Activated T-cell treated with anti-CD3 and anti-CD28 coated beads for 1 hour (primary cell): ENCODE results near the gene MYH14.

Source experiments
- DNase-seq: peaks from one replicate; pipeline ENCODE4 v3.0.0-alpha.2; 2020; ENCODE audit warnings: low read depth

MYH14 gene

GRCh38 chr19:50195224-50195623, 8.2 kb upstream of the MYH14 start:
- DNase-seq: no peak

GRCh38 chr19:50196322-50196932, 7.0 kb upstream of the MYH14 start:
- DNase-seq: no peak

GRCh38 chr19:50197348-50197747, 6.1 kb upstream of the MYH14 start:
- DNase-seq: no peak

- DNase-seq: no peak
These were observed 4.8 kb upstream of the MYH14 start for GRCh38 chr19:50198431-50199258.

- DNase-seq: no peak
These were observed 4.2 kb upstream of the MYH14 start for GRCh38 chr19:50199259-50199555.

GRCh38 chr19:50202386-50202785, 1.0 kb upstream of the MYH14 start:
- DNase-seq: no peak

- DNase-seq: no peak
These were observed 501 bp upstream of the MYH14 start for GRCh38 chr19:50202962-50203280.

GRCh38 chr19:50204081-50204428, 633 bp downstream of the MYH14 start:
- no peak for DNase-seq

GRCh38 chr19:50204811-50205675, 1.6 kb downstream of the MYH14 start:
- DNase-seq: no peak

- no peak for DNase-seq
These were observed 2.3 kb downstream of the MYH14 start for GRCh38 chr19:50205681-50206138.

- no peak for DNase-seq
These were observed 2.8 kb downstream of the MYH14 start for GRCh38 chr19:50206191-50206590.

- DNase-seq: no peak
These were observed 4.3 kb downstream of the MYH14 start for GRCh38 chr19:50207730-50208129.

GRCh38 chr19:50209131-50209530, 5.7 kb downstream of the MYH14 start:
- no peak for DNase-seq

- DNase-seq: no peak
These were observed 7.0 kb downstream of the MYH14 start for GRCh38 chr19:50210425-50210824.

- DNase-seq: no peak
These were observed 10.5 kb downstream of the MYH14 start for GRCh38 chr19:50213925-50214324.

- no peak for DNase-seq
These were observed 11.5 kb downstream of the MYH14 start for GRCh38 chr19:50214699-50215543.

- DNase-seq: no peak
These were observed 12.4 kb downstream of the MYH14 start for GRCh38 chr19:50215820-50216219.

GRCh38 chr19:50221087-50221486, 17.7 kb downstream of the MYH14 start:
- DNase-seq: no peak

- no peak for DNase-seq
These were observed 19.4 kb downstream of the MYH14 start for GRCh38 chr19:50222691-50223438.

- DNase-seq: no peak
These were observed 20.0 kb downstream of the MYH14 start for GRCh38 chr19:50223439-50223716.

- DNase-seq: no peak
These were observed 21.7 kb downstream of the MYH14 start for GRCh38 chr19:50224986-50225747.
